Measurements from ENCODE around the gene CZIB. TPM values are rescaled to one million over a fixed set of nuclear protein-coding genes. Genes with fewer than 3 reads are reported as not detected.

Gene CZIB
- total RNA-seq, 4 donors from 2014 or later, result 56.5 to 72.5 (median 69.5) TPM

GRCh38 chr1:53257454-53258081 lies 37.1 kb upstream of the CZIB start:
- no peak overlapping the region for H3K4me3 ChIP-seq
- H3K27me3 ChIP-seq, result no peaks in the 10 kb centered on the region
- DNase-seq (ENCODE audit: extremely low spot score), result no peak
- intact Hi-C loops (cut with DNase I), result no loop called here
- WGBS, result 96% methylated on average over 5 of the region's 5 CpGs
- H3K27ac ChIP-seq (replicated peaks in 1 of 4), result no peak overlapping the region
- H3K4me1 ChIP-seq, result no peaks in the 10 kb centered on the region
- H3K9me3 ChIP-seq, result no peaks in the 10 kb centered on the region
- TF ChIP-seq EP300 (IDR thresholded peaks at IDR 0.05) (no peak), POLR2A (IDR thresholded peaks at IDR 0.05; ENCODE audit: low read depth) (no peak), POLR2AphosphoS5 (IDR thresholded peaks at IDR 0.05) (no peak), CTCF (IDR thresholded peaks at IDR 0.05) (no peak)
- H3K36me3 ChIP-seq, result no peaks in the 10 kb centered on the region

- intact Hi-C loops (cut with DNase I), result no loop called here
- DNase-seq (ENCODE audit: extremely low spot score), result no peak
- Histone ChIP-seq H3K36me3 (no peaks in the 10 kb centered on the region), H3K4me1 (no peaks in the 10 kb centered on the region), H3K9me3 (no peaks in the 10 kb centered on the region), H3K4me3 (no peak overlapping the region), H3K27ac (replicated peaks in 1 of 4) (no peak overlapping the region), H3K27me3 (no peaks in the 10 kb centered on the region)
- WGBS, result 97% methylated on average over 10 of the region's 11 CpGs
- TF ChIP-seq CTCF (IDR thresholded peaks at IDR 0.05), result no peak
- no peak for TF ChIP-seq POLR2A (IDR thresholded peaks at IDR 0.05; ENCODE audit: low read depth)
- TF ChIP-seq EP300 (IDR thresholded peaks at IDR 0.05), result no peak
- TF ChIP-seq POLR2AphosphoS5 (IDR thresholded peaks at IDR 0.05), result no peak
Measured at GRCh38 chr1:53256511-53257453, 36.3 kb upstream of the CZIB start.

- no peak for TF ChIP-seq POLR2AphosphoS5 (IDR thresholded peaks at IDR 0.05)
- TF ChIP-seq CTCF (IDR thresholded peaks at IDR 0.05), result no peak
- TF ChIP-seq EP300 (IDR thresholded peaks at IDR 0.05), result no peak
- no peak for TF ChIP-seq POLR2A (IDR thresholded peaks at IDR 0.05; ENCODE audit: low read depth)
- Histone ChIP-seq H3K36me3 (no peaks in the 10 kb centered on the region), H3K4me1 (no peaks in the 10 kb centered on the region), H3K27me3 (no peaks in the 10 kb centered on the region), H3K9me3 (no peaks in the 10 kb centered on the region), H3K27ac (replicated peaks in 1 of 4) (no peak overlapping the region), H3K4me3 (no peak overlapping the region)
- no peak for DNase-seq (ENCODE audit: extremely low spot score)
- WGBS, result 100% methylated on average over 4 of the region's 4 CpGs
- intact Hi-C loops (cut with DNase I), result no loop called here
Measured at GRCh38 chr1:53255031-53255430, 34.6 kb upstream of the CZIB start.

- WGBS, result 84% methylated on average over 4 of the region's 4 CpGs
- H3K36me3 ChIP-seq, result no peaks in the 10 kb centered on the region
- no peak overlapping the region for H3K4me3 ChIP-seq
- H3K9me3 ChIP-seq, result no peaks in the 10 kb centered on the region
- intact Hi-C loops (cut with DNase I), result no loop called here
- DNase-seq (ENCODE audit: extremely low spot score), result no peak
- TF ChIP-seq EP300 (IDR thresholded peaks at IDR 0.05), result no peak
- no peak for TF ChIP-seq POLR2A (IDR thresholded peaks at IDR 0.05; ENCODE audit: low read depth)
- no peak for TF ChIP-seq POLR2AphosphoS5 (IDR thresholded peaks at IDR 0.05)
- TF ChIP-seq CTCF (IDR thresholded peaks at IDR 0.05), result no peak
- H3K27me3 ChIP-seq, result no peaks in the 10 kb centered on the region
- no peak overlapping the region for H3K27ac ChIP-seq (replicated peaks in 1 of 4)
- H3K4me1 ChIP-seq, result no peaks in the 10 kb centered on the region
Measured at GRCh38 chr1:53254011-53254640, 33.7 kb upstream of the CZIB start.
